K562 (cell line): ENCODE data around the gene LAP3.

Source experiments
- CREM ChIP-seq: IDR thresholded peaks from 2 replicates; pipeline ENCODE4 v1.6.1; 2014; ENCODE audit warnings: antibody characterized with exemption, low read depth
- FOXM1 ChIP-seq, 2 experiments: fragments of 450-650 bp in 1 of 2; sonication (generic) in 1 of 2; formaldehyde crosslinking in 1 of 2; IDR thresholded peaks; 2 replicates each; pipeline versions ENCODE4 v1.6.1 to v1.9.0; 2017 to 2022; ENCODE audit warnings: low read depth in 2 of 2, mild to moderate bottlenecking in 2 of 2, missing genetic modification reagents in 1 of 2, moderate library complexity in 1 of 2
- JUND ChIP-seq, 2 experiments: IDR thresholded peaks; 2 replicates in 1 of 2; 3 replicates in 1 of 2; pipeline ENCODE4 v1.6.1; 2011; ENCODE audit warnings: borderline replicate concordance in 2 of 2, low read depth in 2 of 2, low read length in 2 of 2, improper control_type of control experiment in 1 of 2, missing biosample characterization in 1 of 2, missing genetic modification characterization in 1 of 2, missing genetic modification reagents in 1 of 2
- NFRKB ChIP-seq: fragments of 450-650 bp; IDR thresholded peaks from 2 replicates; pipeline ENCODE4 v1.6.1; 2016; ENCODE audit warnings: low read depth
- POLR2G ChIP-seq: fragments of 200-400 bp; formaldehyde crosslinking; IDR thresholded peaks from 2 replicates; pipeline ENCODE4 v1.6.1; 2017; ENCODE audit warnings: low read depth, mild to moderate bottlenecking, antibody characterized with exemption, low read length, moderate library complexity
- RBM25 ChIP-seq: fragments of 200-400 bp; formaldehyde crosslinking; IDR thresholded peaks from 2 replicates; pipeline ENCODE4 v1.6.1; 2018; ENCODE audit warnings: low read length, low read depth, moderate library complexity; ENCODE audit not compliant: severe bottlenecking
- REST ChIP-seq, 2 experiments: fragments of 450-650 bp; formaldehyde crosslinking in 1 of 2; IDR thresholded peaks; 2 replicates each; pipeline versions ENCODE4 v1.4.0 to v1.6.1; 2014 to 2020; ENCODE audit warnings: mild to moderate bottlenecking in 2 of 2, borderline replicate concordance in 1 of 2, low read depth in 1 of 2
- TRIM24 ChIP-seq, 2 experiments: fragments of 450-650 bp; IDR thresholded peaks; 2 replicates each; pipeline ENCODE4 v1.6.1; 2016
- TF ChIP-seq, protein P1 (sequence below): sonication (generic); formaldehyde crosslinking; IDR thresholded peaks from 2 replicates; pipeline ENCODE4 v1.5.0; 2020; ENCODE audit warnings: missing genetic modification reagents
- TF ChIP-seq, protein P2 (sequence below), 3 experiments: IDR thresholded peaks in 2 of 3; conservative IDR thresholded peaks in 1 of 3; 2 replicates each; pipeline ENCODE4 v1.5.1; 2011 to 2012; ENCODE audit warnings: low read length in 3 of 3, mild to moderate bottlenecking in 3 of 3, control low read depth in 2 of 3, improper control_type of control experiment in 1 of 3, inconsistent platforms in 1 of 3, low read depth in 1 of 3, mixed read lengths in 1 of 3, moderate library complexity in 1 of 3; ENCODE audit not compliant: insufficient read depth in 2 of 3

DNA sequence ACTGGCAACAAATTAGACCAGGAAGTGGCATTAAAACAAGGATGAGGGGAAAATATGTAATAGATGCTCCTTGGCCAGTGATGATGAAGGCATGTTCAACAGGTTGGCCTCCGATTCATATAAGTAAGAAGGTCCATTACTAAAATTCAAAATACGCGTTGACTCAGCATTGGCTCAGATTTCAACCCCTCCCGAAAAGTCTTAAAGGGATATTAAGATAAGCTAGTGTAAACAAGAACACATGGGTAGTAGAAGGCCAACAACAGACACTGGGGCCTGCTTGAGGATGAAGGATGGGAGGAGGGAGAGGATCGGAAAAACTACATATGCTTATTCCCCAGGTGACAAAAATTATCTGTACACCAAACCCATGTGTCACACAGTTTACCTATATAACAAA, 19.1 kb upstream of the LAP3 start:
- TF ChIP-seq CREM (no peak), POLR2G (no peak), NFRKB (no peak), TRIM24 (IDR thresholded peaks at IDR 0.05) (no peak), REST (IDR thresholded peaks at IDR 0.05; ENCODE audit: borderline replicate concordance) (no peak), REST (CRISPR knock-in tag; IDR thresholded peaks at IDR 0.05; ENCODE audit: low read depth) (no peak), JUND (IDR thresholded peaks at IDR 0.05; ENCODE audit: borderline replicate concordance, low read depth, low read length) (0 out of 2 replicates have a peak, but pooled peaks have one; percentile 30), JUND (tag; IDR thresholded peaks at IDR 0.05; ENCODE audit: borderline replicate concordance, low read depth, low read length) (peak; percentile 26; the same call in 1 of the 3 replicates), RBM25 (no peak), FOXM1 (IDR thresholded peaks at IDR 0.05; ENCODE audit: low read depth) (peak; percentile 79), FOXM1 (CRISPR knock-in tag; IDR thresholded peaks at IDR 0.05; ENCODE audit: low read depth) (no peak)
- TF ChIP-seq, protein P1, sequence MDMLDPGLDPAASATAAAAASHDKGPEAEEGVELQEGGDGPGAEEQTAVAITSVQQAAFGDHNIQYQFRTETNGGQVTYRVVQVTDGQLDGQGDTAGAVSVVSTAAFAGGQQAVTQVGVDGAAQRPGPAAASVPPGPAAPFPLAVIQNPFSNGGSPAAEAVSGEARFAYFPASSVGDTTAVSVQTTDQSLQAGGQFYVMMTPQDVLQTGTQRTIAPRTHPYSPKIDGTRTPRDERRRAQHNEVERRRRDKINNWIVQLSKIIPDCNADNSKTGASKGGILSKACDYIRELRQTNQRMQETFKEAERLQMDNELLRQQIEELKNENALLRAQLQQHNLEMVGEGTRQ (CRISPR knock-in tag), result no peak
- TF ChIP-seq, protein P2, sequence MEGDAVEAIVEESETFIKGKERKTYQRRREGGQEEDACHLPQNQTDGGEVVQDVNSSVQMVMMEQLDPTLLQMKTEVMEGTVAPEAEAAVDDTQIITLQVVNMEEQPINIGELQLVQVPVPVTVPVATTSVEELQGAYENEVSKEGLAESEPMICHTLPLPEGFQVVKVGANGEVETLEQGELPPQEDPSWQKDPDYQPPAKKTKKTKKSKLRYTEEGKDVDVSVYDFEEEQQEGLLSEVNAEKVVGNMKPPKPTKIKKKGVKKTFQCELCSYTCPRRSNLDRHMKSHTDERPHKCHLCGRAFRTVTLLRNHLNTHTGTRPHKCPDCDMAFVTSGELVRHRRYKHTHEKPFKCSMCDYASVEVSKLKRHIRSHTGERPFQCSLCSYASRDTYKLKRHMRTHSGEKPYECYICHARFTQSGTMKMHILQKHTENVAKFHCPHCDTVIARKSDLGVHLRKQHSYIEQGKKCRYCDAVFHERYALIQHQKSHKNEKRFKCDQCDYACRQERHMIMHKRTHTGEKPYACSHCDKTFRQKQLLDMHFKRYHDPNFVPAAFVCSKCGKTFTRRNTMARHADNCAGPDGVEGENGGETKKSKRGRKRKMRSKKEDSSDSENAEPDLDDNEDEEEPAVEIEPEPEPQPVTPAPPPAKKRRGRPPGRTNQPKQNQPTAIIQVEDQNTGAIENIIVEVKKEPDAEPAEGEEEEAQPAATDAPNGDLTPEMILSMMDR (IDR thresholded peaks at IDR 0.05 in 2 of 3, conservative IDR thresholded peaks at IDR 0.05 in 1 of 3; ENCODE audit: insufficient read depth in 2 of 3, low read depth in 1 of 3, low read length in 3 of 3), result no peak
